HL-60 (cell line): ENCODE data around the gene IGFN1.

Experiments used
- DNase-seq, 2 experiments: peaks; one replicate each; pipeline ENCODE4 v3.0.0-alpha.2; 2010 to 2020; ENCODE audit warnings: low read depth in 1 of 2, low spot score in 1 of 2
- H3K27ac ChIP-seq: fragments of 250-450 bp; sonication (Bioruptor Pico); replicated peaks from 2 replicates; pipeline ENCODE4 v1.5.1; 2020; ENCODE audit warnings: mild to moderate bottlenecking, moderate library complexity
- H3K27me3 ChIP-seq: fragments of 250-450 bp; sonication (Bioruptor Pico); 2 replicates; pipeline ENCODE4 v1.5.1; 2021; ENCODE audit warnings: mild to moderate bottlenecking, moderate library complexity; ENCODE audit not compliant: insufficient read depth, poor library complexity, severe bottlenecking
- H3K4me3 ChIP-seq: replicated peaks from 2 replicates; pipeline ENCODE4 v1.5.1; 2011; ENCODE audit warnings: mild to moderate bottlenecking, control low read depth, low read length; ENCODE audit not compliant: insufficient read depth
- GABPA ChIP-seq: IDR thresholded peaks from 2 replicates; pipeline ENCODE4 v1.6.1; 2012; ENCODE audit warnings: low read depth
- POLR2AphosphoS5 ChIP-seq: IDR thresholded peaks from 2 replicates; pipeline ENCODE4 v1.6.1; 2012; ENCODE audit warnings: low read depth
- SPI1 ChIP-seq: IDR thresholded peaks from 2 replicates; pipeline ENCODE4 v1.6.1; 2012; ENCODE audit warnings: low read depth, mild to moderate bottlenecking, borderline replicate concordance
- TF ChIP-seq, protein P1 (sequence below): IDR thresholded peaks from one replicate; pipeline ENCODE4 v1.5.1; 2011; ENCODE audit warnings: low read length, control low read depth, inconsistent platforms; ENCODE audit not compliant: insufficient read depth
- TF ChIP-seq, protein P2 (sequence below): IDR thresholded peaks from 2 replicates; pipeline ENCODE4 v1.6.1; 2012; ENCODE audit warnings: low read depth; ENCODE audit not compliant: insufficient replicate concordance

The IGFN1 gene

DNA sequence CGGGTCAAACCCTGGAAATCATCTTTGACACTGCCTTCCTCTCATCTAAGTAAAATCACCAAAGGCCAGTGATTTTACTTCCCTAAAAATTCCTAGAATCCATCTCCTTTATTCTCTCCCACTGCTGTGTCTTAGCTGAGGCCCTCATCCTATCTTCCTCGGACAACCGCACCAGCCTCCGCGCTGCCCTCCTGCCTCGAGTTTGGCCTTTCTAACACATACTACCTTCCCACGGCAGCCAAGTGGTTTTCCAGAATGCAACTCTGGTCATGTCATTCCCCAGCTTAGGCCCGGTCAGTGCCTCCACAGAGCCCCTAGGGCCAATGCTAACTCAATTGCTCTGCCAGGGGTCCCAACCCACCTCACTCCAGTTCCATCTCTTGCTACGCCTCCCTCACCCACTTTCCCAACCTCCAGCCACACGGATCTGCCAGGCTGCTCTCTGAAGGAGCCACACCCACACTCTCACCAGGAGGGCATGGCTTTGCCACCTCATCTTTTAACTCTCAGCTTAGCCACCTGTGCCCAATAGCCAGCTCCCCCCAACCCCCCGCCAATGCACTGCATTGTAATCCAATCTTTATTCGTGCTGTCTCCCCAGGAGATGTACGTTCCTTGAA lies 43.1 kb upstream of the IGFN1 start:
- Histone ChIP-seq H3K27ac (no peak overlapping the region), H3K4me3 (no peak overlapping the region), H3K27me3 (no peaks in the 10 kb centered on the region)
- TF ChIP-seq, protein P1, sequence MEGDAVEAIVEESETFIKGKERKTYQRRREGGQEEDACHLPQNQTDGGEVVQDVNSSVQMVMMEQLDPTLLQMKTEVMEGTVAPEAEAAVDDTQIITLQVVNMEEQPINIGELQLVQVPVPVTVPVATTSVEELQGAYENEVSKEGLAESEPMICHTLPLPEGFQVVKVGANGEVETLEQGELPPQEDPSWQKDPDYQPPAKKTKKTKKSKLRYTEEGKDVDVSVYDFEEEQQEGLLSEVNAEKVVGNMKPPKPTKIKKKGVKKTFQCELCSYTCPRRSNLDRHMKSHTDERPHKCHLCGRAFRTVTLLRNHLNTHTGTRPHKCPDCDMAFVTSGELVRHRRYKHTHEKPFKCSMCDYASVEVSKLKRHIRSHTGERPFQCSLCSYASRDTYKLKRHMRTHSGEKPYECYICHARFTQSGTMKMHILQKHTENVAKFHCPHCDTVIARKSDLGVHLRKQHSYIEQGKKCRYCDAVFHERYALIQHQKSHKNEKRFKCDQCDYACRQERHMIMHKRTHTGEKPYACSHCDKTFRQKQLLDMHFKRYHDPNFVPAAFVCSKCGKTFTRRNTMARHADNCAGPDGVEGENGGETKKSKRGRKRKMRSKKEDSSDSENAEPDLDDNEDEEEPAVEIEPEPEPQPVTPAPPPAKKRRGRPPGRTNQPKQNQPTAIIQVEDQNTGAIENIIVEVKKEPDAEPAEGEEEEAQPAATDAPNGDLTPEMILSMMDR, result no peak
- TF ChIP-seq, protein P2, sequence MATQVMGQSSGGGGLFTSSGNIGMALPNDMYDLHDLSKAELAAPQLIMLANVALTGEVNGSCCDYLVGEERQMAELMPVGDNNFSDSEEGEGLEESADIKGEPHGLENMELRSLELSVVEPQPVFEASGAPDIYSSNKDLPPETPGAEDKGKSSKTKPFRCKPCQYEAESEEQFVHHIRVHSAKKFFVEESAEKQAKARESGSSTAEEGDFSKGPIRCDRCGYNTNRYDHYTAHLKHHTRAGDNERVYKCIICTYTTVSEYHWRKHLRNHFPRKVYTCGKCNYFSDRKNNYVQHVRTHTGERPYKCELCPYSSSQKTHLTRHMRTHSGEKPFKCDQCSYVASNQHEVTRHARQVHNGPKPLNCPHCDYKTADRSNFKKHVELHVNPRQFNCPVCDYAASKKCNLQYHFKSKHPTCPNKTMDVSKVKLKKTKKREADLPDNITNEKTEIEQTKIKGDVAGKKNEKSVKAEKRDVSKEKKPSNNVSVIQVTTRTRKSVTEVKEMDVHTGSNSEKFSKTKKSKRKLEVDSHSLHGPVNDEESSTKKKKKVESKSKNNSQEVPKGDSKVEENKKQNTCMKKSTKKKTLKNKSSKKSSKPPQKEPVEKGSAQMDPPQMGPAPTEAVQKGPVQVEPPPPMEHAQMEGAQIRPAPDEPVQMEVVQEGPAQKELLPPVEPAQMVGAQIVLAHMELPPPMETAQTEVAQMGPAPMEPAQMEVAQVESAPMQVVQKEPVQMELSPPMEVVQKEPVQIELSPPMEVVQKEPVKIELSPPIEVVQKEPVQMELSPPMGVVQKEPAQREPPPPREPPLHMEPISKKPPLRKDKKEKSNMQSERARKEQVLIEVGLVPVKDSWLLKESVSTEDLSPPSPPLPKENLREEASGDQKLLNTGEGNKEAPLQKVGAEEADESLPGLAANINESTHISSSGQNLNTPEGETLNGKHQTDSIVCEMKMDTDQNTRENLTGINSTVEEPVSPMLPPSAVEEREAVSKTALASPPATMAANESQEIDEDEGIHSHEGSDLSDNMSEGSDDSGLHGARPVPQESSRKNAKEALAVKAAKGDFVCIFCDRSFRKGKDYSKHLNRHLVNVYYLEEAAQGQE, result no peak
- no peak for TF ChIP-seq SPI1
- TF ChIP-seq GABPA, result no peak
- no peak for TF ChIP-seq POLR2AphosphoS5
- no peak for DNase-seq

DNA sequence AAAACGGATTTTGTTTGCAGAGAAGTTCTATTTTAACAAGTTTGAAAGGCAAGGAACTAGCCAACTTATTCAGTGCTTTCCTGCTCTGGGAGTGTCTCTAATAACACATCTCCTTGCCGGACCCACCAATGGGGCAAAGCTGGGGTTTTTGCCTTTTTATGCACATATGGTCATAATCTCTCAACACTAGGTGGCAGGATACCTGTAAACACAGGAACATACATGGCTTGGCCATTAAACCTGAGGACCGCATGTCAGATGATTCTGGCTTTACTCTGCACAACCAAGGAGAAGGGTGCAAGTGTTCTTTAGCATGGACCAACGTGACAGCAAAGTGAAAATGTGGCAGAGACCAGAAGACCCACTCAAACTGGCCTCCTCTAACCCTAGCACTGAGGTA lies 41.2 kb upstream of the IGFN1 start:
- TF ChIP-seq POLR2AphosphoS5, result no peak
- TF ChIP-seq, protein P1, result peak; percentile 3
- Histone ChIP-seq H3K4me3 (no peak overlapping the region), H3K27me3 (no peaks in the 10 kb centered on the region), H3K27ac (no peak overlapping the region)
- peak in 1 of 2 experiments; percentile 18 for DNase-seq

DNA sequence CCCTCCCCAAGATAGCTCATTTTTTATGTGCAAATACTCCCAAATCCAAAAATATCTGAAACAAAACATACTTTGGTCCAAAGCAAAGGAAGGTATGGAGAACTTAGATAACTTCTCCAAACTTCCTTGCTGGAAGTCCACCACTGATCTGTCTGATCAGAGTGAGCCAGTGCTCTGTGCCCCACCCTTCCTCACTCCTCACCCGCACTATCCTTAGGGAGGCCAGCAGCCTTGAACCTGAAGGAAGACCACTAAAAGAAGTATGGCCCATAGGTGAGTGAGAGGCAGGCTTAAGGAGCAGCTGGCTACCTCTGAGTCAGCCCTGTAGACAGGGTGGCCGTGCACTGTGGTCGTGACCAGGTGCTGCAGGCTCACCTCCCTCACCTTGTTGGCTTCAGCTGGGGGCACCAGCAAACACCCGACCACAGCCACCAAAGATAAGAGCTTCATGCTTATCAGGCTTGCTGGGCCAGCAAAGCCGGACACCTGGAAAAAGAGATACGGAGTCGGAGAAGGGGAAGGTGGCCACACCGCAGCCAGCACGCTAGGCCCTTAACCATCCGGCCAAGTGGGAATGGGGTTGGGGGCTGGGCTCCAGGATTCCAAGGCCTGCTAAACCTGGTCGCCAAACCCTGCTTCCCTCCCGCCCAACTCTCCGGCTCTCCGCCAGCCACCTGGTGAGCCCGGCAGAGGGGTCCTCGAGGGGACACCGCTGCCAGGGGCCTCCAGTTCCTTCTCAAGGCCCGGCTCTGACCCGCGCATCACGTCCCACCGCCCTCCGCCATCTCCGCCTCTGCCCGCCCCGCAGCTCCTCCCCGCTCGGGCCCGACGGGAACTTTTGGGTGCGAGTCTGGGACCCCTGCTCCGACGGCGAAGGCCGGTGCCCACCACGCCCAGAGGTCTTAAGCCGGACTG lies 36.9 kb upstream of the IGFN1 start:
- Histone ChIP-seq H3K4me3 (peak overlapping the region; percentile 72), H3K27me3 (no peaks in the 10 kb centered on the region), H3K27ac (peak overlapping the region; percentile 36)
- no peak for DNase-seq
- TF ChIP-seq SPI1 (no peak), GABPA (no peak), POLR2AphosphoS5 (no peak)
- TF ChIP-seq, protein P1, result no peak
- TF ChIP-seq, protein P2, result no peak
